ENCODE measurements around the gene FAM20A.

- no peak for TF ChIP-seq EZH2 (IDR thresholded peaks at IDR 0.05)
- TF ChIP-seq POLR2AphosphoS5 (IDR thresholded peaks at IDR 0.05; ENCODE audit: borderline replicate concordance, low read depth, low read length): no peak
These were observed 19.9 kb upstream of the FAM20A start for GRCh38 chr17:68621065-68621464.
